GDM1 (cell line): ENCODE data around the gene SLC9A9.
"Not testable (repeated sequence)": the region's sequence is repeated elsewhere in the genome, so short reads cannot be mapped to it uniquely, and the experiment has no call there.

Experiments used
- DNase-seq: peaks from one replicate; lab custom pipeline; 2025; lab: John Stamatoyannopoulos, UW

SLC9A9 gene

GRCh38 chr3:143755978-143756377 lies 92.3 kb downstream of the SLC9A9 start:
- DNase-seq: no peak

- no peak for DNase-seq
These were observed 94.2 kb downstream of the SLC9A9 start for GRCh38 chr3:143754090-143754489.

GRCh38 chr3:143753456-143753855 lies 94.8 kb downstream of the SLC9A9 start:
- no peak for DNase-seq

GRCh38 chr3:143753006-143753405 lies 95.3 kb downstream of the SLC9A9 start:
- DNase-seq: no peak

GRCh38 chr3:143751643-143752178 lies 96.6 kb downstream of the SLC9A9 start:
- DNase-seq: no peak

GRCh38 chr3:143750841-143751240 lies 97.4 kb downstream of the SLC9A9 start:
- DNase-seq: no peak

DNA sequence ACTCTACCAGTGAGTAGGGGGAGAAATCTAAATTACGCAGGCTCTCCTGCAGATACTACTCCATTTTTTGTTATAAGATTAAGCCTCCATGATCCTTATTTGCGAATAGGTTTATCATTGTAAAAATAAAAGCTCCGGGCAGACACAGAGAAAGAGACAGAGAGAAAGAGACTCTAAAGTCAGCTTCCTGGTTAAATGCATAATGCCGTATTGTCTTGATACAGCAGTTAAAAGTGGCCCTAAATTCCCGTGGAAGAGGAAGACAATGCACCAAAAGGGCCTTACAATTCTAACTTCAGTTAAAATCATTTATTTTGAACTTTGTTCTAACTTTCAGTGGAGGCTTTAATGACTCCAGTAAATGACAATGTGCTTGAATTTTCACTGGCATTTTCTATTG lies 98.3 kb downstream of the SLC9A9 start:
- no peak for DNase-seq

DNA sequence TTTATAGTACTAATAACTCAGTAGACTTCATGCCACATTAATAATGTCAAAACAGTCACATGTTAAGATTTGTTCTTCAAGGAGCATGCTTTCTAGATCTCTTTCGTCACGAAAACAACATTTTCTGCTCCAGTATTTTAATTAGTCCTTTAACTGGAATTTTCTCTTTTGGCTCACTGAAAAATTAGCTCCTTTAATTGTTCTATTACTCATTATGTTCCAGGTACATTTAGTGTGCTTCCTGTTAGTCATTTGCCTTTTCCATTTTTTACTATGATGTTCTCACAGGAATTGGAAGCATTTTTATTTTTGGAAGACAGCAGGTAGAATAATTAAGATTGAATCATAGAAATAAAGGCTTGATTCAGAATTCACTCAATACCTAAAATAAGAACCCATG lies 111.2 kb downstream of the SLC9A9 start:
- DNase-seq: no peak

DNA sequence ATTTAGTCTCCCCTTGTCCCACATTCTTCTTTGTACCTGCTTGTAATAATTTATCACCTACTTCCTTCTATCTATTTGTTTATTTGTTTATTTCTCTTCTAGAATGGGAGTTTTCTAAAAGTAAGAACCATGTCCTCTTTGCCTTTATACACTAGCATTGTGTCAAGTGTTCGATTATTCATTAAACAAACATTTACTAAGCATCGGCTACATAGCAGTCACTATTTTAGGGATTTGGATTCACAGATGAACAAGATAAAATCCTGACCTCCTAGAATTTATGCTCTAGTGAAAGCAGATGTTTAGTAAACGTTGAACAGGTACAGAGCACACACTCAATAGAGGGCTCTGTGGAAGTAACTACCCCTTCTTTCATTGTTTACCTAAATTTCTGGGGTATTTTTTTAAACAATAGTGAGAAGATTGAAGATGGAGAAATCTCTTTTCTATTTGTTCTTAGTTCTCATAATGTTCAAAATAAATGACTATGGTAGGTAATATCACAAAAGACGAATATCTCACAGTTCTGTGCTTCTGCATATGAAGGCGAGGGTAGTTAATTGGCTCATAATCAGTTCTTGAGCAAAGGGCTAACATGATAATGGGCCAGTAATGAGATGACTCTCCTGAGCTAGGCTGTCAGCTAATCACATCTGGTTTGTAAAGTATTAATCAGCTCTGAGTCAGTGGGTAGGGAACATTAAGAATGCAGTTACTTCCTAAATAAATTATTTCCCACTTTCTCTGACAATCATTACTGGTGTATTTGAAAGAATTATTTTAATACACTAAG lies 111.9 kb downstream of the SLC9A9 start:
- DNase-seq: no peak

DNA sequence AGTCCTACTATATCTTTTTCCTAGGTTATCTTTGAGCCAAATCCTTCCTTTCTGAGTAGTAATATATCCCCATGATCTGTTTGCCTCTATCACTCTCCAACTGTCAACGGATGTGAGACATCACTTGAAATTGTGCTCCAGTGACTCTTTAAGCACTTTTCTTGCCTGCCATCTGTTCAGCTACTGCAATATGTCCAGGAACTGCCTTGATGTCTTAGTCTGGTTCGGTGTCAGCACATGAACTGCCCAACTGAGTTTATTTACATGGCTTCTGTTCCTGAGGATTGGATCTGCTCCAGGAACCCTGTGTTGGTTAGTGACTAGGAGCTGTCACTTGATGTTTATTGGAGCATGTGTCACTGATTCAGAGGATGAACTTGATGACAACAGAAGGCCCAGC lies 116.5 kb downstream of the SLC9A9 start:
- no peak for DNase-seq

- DNase-seq: no peak
These were observed 116.9 kb downstream of the SLC9A9 start for GRCh38 chr3:143731320-143731719.

DNA sequence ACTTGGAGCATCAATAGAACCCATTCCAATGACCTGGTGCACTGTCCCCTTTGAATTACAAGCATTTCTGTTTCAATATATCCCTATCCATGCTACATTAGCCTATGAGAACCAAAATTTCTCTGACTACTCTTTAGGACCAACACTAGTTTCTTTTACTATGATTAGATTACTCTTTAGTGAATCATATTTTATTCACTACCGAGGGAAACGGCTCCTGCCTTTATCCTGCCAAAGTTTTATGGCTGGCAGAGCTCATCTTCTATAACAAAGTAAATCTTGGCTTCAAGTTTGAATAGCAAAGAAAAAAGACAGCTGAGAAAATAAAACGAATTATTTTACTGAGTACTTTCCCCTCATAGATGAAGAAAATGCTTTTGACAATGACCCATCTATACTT lies 120.9 kb downstream of the SLC9A9 start:
- no peak for DNase-seq

GRCh38 chr3:143726727-143727126 lies 121.5 kb downstream of the SLC9A9 start:
- no peak for DNase-seq

DNA sequence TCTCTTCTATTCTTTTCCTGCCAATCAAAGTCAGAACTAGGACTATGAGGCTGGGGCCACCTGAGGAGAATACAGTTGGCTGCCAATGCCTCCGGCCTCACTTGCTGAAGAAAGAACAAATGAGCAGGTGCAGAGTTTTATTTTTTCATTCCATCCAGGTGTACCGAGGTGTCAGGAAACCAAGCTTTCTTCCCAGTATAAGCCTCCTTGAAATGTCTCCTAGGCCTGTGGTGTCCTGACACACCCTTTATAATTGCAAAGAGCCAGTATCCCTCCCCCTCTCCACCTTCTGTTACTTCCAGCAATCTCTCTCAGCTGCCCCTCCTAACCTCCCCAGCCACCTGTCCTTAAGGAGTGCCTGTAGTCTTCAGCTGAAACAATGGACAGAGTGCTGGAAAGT lies 127.9 kb downstream of the SLC9A9 start:
- DNase-seq: no peak

- DNase-seq: no peak
These were observed 129.8 kb downstream of the SLC9A9 start for GRCh38 chr3:143718463-143718862.

- DNase-seq: no peak
These were observed 131.5 kb downstream of the SLC9A9 start for GRCh38 chr3:143716731-143717130.

DNA sequence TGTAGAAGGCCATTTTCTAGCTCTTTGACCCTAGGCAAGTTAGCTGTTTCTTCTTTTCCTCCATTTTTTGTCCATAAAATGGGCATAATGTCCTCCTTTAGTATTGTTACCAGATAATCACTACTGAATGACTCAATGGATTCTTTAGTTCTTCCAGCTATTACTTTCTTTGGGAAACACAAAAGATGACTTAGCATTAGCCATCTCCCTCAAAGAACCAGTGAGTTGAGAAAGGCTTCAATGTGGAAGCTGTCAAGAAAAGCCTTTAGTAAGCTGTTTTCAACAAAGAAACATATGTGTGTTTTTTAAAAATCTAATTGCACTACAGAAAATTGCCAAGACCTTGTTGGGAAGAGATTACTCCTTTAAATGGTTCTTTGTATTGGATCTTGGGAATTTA lies 135.7 kb downstream of the SLC9A9 start:
- no peak for DNase-seq

DNA sequence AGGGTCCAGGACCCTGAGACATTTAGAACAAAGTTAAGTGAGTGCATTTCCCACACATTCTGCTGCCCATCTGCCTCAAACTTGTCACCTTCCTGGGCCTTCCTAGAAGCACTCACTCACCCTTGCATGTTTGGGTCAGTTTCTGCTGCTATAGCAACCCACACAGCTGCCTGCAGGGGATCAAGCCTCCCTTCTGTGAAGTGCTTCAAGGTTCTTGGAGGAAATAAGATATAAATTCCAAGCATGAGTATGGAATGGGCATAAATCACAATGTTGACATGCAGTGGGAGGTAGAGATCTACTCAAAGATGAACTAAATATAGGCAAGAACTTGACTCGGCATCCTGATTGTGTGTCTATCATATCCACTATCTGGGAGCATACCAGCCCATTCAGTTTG lies 140.4 kb downstream of the SLC9A9 start:
- DNase-seq: no peak

GRCh38 chr3:143700431-143700975 lies 147.8 kb downstream of the SLC9A9 start:
- DNase-seq: no peak

DNA sequence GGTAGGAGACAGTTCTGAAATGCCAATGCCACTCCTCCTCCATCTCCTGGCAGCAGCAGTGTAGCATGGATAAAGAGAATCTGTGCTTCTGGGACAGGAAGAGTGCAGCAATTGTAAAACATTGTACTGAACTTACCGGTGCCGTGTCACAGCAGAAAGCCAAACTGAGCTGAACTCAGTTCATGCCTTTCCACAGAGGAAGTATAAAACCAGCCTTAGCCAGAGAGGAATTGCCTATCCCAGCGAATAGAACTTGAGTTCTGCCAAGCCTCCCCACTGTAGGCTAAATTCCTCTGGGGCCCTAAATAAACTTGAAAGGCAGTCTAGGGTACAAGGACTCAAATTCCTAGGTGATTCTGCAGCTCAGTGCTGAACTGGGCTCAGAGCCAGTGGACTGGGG lies 148.8 kb downstream of the SLC9A9 start:
- DNase-seq: no peak

GRCh38 chr3:143698682-143699303 lies 149.5 kb downstream of the SLC9A9 start:
- DNase-seq: no peak

GRCh38 chr3:143697975-143698374 lies 150.3 kb downstream of the SLC9A9 start:
- DNase-seq: no peak

DNA sequence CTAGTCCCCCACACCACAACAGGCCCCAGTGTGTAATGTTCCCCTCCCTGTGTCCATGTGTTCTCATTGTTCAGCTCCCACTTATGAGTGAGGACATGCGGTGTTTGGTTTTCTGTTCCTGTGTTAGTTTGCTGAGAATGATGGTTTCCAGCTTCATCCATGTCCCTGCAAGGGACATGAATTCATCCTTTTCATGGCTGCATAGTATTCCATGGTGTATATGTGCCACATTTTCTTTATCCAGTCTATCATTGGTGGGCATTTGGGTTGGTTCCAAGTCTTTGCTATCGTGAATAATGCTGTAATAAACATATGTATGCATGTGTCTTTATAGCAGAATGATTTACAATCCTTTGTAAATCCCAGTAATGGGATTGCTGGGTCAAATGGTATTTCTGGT lies 152.9 kb downstream of the SLC9A9 start:
- DNase-seq: not testable (repeated sequence)
